CD4-positive, alpha-beta T cell treated with Interleukin-6 at 100 ng/mL for 8 hours (primary cell): ENCODE results near the gene GPN1.
"Not testable (repeated sequence)": the region's sequence is repeated elsewhere in the genome, so short reads cannot be mapped to it uniquely, and the experiment has no call there.

Experiments
- DNase-seq: peaks from one replicate; pipeline ENCODE4 v3.0.0-alpha.2; 2020; ENCODE audit warnings: mixed read lengths, low spot score

The GPN1 gene

GRCh38 chr2:27628767-27629709 lies at the start of gene GPN1, which contains the start of gene CCDC121:
GPN1 (plus strand) TSS chr2:27629050; CDS start chr2:27629059, 9 bp downstream.
CCDC121 (minus strand) TSS chr2:27629012; CDS start chr2:27627799, 1,213 bp downstream.
- peak; percentile 93 for DNase-seq

DNA sequence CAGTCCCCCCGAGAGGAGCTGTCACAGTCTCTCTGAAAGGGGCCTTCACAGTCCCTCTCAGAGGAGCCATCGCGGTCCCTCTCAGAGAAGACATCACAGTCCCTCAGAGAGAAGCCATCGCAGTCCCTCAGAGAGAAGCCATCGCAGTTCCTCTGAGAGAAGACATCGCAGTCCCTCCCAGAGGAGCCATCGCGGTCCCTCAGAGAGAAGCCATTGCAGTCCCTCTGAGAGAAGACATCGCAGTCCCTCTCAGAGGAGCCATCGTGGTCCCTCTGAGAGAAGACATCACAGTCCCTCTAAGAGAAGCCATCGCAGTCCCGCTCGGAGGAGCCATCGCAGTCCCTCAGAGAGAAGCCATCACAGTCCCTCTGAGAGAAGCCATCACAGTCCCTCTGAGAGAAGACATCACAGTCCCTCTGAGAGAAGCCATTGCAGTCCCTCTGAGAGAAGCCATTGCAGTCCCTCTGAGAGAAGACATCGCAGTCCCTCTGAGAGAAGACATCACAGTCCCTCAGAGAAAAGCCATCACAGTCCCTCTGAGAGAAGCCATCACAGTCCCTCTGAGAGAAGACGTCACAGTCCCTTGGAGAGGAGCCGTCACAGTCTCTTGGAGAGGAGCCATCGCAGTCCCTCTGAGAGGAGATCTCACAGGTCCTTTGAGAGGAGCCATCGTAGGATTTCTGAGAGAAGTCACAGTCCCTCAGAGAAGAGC lies 47.3 kb upstream of the GPN1 start:
- DNase-seq = no peak

DNA sequence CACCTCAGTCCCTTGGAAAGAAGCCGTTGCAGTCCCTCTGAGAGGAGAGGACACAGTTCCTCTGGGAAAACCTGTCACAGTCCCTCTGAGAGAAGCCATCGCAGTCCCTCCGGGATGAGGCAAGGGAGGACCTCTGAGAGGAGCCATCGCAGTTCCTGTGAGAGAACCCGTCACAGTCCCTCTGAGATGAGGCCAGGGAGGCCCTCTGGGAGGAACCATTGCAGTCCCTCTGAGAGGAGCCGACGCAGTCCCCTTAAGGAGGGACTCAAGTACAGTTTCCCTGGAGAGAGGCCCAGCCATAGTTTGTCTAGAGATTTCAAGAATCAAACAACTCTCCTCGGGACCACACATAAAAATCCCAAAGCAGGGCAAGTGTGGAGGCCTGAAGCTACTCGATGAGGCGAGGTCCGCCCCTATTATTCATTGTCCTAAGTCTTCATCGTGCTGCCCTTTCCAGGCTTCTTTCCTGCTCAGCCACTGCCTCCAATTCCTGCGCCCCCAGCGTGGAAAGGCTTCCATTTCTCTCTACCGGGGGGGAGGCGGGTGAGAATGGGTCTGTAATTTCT lies 46.6 kb upstream of the GPN1 start:
- no peak for DNase-seq

DNA sequence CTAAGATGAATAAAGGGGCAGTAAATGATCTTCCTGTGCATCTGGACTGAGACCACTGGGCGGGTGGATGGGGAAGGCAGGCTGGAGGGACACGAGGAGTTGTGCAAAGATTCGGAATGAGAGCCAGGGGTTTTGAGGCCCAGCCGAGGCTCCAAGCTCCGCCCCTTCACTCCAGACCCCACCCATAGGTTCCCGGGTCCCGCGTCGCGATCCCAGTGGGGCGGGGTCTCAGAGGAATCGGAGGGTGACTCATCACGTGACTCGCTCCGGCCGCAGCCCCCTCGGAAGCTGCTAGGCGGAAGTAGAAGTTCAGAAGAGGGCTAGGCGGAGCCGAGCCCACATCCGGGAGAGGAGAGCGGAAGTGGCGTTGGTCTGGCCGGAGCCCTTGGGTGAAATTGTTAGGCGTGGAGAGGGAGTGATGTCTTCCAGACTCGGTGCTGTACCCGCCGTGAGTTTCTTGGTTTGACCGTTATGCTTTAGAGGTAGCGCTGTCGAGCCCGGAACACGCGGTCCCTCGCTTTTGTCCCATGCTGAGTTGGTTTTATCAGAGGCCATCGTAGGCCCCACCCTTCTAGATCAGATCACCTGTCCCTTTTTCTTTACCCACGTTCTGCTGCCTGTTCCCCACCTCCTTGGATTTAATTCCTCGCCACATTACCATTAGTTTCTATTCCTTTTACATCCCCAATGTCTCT lies 46.0 kb upstream of the GPN1 start, which contains the start of gene ZNF512:
Gene ZNF512, plus strand, starts transcription at position 348 of the 695 bp plus-strand sequence. Its CDS starts 71 bp downstream, at position 419.
- DNase-seq = peak; percentile 82

- DNase-seq = no peak
Measured at GRCh38 chr2:27583390-27583915, 45.4 kb upstream of the GPN1 start.

DNA sequence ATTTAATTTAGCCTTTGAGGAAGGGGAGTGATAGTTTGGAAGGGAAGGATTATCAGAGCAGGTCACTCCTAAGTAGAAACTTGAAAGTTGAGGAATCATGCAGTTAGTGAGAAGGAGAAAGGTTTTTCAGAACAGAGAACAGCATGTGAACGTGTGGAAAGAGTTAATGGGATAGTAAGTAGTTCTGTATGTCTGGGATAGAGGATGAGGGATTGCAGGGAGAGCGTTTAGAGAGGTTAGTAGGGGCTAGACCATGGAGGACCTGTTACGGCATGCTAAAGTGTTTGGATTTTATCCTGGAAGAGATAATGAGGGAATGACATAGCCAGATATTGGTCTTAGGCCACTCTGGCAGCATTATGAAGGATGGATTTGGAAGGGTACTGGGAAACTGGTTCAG lies 44.3 kb upstream of the GPN1 start:
- no peak for DNase-seq

DNA sequence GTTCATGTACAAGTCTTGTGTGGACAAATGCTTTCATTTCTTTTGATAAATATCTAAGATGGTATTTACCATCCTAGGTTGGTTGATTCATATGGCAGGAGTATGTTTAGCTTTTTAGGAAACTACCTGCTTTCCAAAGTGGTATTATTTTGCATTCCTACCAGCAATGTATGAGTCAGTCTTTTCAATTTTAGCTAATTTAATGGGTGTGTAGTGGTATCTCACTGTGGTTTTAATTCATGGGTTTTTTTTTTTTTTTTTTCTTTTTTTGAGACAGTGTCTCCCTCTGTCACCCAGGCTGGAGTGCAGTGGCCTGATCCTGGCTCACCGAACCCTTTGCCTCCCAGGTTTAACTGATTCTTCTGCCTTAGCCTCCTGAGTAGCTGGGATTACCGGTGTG lies 41.8 kb upstream of the GPN1 start:
- no peak for DNase-seq

- DNase-seq = no peak
Measured at GRCh38 chr2:27588308-27588707, 40.5 kb upstream of the GPN1 start.

DNA sequence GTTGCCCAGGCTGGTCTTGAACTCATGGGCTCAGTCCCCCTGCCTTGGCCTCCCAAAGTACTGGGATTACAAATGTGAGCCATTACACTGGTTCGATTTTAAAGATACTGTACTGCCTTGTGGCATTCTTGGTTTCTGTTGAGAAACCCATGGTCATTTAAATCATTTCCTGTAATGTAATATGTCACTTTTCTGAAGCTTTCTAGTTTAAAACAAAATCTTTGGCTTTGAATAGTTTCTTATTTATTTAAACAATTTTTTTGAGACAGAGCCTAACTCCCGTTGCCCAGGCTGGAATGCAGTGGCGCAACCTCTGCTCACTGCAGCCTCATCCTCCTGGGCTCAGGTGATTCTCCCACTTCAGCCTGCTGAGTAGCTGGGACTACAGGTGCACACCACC lies 37.1 kb upstream of the GPN1 start:
- DNase-seq = no peak

GRCh38 chr2:27593240-27593639 lies 35.6 kb upstream of the GPN1 start:
- no peak for DNase-seq

DNA sequence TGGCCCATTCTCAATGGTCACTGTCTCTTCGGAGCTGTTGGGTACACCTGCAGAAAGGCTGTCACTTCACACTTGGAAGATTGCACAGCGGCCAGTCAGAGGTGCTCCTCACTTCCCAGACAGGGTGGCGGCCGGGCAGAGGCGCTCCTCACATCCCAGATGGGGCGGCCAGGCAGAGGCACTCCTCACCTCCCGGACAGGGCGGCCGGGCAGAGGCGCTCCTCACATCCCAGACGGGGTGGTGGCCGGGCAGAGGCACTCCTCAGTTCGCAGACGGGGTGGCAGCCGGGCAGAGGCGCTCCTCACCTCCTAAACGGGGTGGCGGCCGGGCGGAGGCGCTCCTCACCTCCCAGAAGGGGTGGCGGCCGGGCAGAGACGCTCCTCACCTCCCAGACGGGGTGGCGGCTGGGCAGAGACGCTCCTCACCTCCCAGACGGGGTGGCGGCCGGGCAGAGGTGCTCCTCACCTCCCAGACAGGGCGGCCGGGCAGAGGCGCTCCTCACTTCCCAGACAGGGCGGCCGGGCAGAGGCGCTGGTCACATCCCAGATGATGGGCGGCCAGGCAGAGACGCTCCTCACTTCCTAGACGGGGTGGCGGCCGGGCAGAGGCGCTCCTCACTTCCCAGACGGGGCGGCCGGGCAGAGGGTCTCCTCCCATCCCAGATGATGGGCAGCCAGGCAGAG lies 34.7 kb upstream of the GPN1 start:
- not testable (repeated sequence) for DNase-seq

GRCh38 chr2:27595412-27595811 lies 33.4 kb upstream of the GPN1 start:
- DNase-seq = not testable (repeated sequence)

- DNase-seq = no peak
Measured at GRCh38 chr2:27596627-27597026, 32.2 kb upstream of the GPN1 start.

DNA sequence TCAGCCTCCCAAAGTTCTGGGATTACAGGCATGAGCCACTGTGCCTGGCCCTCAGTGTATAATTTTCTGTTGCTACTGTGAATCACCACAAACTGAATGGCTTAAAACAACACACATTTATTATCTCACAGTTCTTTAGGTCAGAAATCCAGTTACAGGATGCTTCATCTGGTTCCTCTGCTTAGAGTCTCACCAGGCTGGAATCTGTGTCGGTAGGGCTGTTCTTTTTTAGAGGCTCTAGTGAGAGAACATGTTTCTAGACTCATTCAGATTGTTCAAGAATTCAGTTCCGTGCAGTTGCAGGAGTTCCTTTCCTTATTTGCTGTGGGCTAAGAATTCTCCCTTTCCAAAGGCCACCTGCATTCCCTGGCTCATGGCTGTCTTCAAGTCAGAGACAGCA lies 22.2 kb upstream of the GPN1 start:
- no peak for DNase-seq

DNA sequence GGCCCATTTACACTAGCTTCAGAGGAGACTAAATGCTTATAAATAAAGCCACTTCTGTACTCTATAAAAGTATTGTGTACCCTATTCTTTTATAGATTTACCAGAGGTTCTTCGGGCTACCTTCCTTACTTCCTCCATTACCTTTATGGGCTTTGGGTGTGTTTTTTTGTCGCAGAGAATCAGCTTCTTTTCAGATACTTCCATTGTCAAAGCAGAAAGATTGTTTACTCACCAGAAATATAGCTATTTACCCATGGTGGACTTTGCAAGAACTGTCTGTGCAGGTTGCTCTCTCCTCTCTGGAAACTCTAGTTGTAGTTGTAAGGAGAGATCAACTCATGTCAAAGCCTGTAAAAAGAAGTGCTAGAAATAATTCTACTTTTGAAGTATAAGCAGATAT lies 14.9 kb upstream of the GPN1 start:
- no peak for DNase-seq

GRCh38 chr2:27615316-27615715 lies 13.5 kb upstream of the GPN1 start:
- DNase-seq = no peak

DNA sequence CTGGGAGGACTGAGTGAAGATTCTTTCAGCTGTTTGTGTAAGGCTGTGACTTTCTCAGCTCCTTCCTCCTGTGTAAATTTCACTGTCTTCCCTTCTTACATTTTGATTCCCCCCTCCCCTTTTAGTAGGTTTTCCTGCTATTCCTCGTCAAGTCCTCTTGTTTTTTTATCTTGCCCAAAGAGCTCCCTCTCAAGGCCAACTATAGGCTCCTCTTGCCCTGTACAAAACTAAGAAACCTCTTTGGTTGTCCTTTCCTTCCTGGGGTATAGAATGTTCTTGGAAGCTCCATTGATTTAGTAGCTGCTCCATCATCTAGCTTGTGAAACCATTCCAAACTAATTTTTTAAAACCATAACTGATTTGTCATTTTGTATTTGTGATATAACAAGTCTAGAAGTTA lies 7.3 kb upstream of the GPN1 start:
- DNase-seq = no peak

GRCh38 chr2:27622921-27623384 lies 5.9 kb upstream of the GPN1 start:
- DNase-seq = no peak

DNA sequence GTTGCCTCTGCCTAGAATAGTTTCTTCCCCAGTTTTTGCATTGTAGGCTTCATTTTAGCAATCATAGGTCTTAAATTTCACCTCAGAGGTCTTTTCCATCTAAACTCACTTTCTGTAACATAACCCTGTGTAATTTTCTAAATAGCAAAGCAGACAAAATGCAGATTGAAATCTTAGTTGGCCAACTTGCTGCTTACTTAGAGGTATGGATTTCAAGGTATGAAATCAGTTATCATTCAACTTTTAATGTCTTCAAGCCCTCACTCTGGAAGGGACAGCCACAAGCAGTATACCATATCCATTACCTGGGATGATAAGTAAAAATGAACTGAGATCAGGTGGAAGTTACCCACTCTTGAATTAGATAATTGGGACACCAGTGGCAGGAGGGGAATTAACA lies 3.9 kb upstream of the GPN1 start:
- no peak for DNase-seq

GRCh38 chr2:27626323-27626722 lies 2.5 kb upstream of the GPN1 start:
- DNase-seq = not testable (repeated sequence)

- DNase-seq = not testable (repeated sequence)
Measured at GRCh38 chr2:27626921-27627320, 1.9 kb upstream of the GPN1 start.
